ENCODE results near the gene VPS51.

DNA sequence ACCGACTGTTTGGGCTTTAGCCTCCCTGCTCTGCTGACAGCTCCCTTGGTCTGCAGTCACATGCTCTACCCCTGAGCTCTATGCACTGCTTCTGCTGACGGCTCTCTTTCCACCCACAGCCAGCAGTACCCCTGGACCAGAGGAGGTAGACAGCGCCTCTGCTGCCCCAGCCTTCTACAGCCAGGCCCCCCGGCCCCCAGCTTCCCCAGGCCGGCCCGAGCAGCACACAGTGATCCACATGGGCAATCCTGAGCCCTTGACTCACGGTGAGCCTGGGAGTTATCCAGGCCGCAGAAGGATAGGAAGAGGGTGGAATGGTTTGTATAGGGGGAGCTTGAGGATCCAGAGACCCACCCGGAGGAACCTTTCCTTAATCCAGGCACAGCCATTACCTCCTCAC is 9.2 kb upstream of the VPS51 start:
- TF ChIP-seq, protein P1, sequence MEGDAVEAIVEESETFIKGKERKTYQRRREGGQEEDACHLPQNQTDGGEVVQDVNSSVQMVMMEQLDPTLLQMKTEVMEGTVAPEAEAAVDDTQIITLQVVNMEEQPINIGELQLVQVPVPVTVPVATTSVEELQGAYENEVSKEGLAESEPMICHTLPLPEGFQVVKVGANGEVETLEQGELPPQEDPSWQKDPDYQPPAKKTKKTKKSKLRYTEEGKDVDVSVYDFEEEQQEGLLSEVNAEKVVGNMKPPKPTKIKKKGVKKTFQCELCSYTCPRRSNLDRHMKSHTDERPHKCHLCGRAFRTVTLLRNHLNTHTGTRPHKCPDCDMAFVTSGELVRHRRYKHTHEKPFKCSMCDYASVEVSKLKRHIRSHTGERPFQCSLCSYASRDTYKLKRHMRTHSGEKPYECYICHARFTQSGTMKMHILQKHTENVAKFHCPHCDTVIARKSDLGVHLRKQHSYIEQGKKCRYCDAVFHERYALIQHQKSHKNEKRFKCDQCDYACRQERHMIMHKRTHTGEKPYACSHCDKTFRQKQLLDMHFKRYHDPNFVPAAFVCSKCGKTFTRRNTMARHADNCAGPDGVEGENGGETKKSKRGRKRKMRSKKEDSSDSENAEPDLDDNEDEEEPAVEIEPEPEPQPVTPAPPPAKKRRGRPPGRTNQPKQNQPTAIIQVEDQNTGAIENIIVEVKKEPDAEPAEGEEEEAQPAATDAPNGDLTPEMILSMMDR (IDR thresholded peaks at IDR 0.05): no peak
- no peak for TF ChIP-seq POLR2A (IDR thresholded peaks at IDR 0.05)
